ENCODE measurements around the gene BBLN. TPM values are rescaled to one million over a fixed set of nuclear protein-coding genes. Genes with fewer than 3 reads are reported as not detected.

The BBLN gene
- total RNA-seq, 1 donor from 2014 or later, result 47.3 TPM

DNA sequence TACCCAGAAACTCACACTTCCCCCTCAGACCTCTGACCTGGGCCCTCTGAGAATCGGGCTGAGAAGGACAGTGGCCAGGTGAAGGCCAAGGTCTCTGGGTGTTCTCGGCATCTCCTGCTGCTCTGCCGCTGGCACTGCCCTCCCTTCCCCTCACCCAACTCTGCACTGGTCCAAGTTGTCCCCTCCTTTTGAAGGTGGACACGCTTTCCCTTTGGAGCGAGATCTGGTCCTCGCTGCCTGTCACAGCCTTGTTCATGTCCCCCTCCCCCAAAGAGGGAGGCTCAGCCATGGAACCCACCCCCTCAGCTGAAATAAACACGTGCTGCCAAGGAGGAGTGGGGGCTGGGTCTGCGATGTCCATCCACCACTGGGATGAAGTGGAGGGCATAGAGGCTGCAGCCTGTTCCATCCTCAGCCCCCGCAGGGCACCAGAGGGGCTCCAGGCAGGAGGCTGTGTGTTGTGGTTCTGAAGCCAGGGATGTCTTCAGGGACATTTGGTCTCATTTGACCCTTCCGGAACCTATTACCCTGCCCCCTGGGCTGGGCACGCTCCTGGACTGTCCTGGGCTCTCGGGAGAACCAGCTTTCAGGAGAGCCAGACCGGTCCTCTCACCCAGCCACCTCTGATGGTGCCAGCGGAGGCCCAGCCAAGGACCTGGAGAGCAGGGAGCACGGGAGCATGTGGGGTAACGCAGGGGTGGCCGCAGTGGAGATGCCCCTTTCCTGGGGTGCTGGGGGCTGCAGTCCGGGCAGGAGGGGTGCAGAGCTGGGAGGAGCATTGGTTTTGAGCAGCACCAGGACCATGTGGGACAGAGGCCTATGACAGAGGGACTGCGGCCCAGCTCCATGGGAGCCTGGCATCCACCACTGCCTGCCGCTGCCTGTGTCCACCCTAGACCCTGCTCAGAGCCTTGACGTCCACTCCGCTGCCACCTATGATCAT, 15.6 kb upstream of the BBLN start:
- FAIRE-seq, result no peak
- no peak overlapping the region for H2AFZ ChIP-seq (ENCODE audit: low read depth, low read length)

DNA sequence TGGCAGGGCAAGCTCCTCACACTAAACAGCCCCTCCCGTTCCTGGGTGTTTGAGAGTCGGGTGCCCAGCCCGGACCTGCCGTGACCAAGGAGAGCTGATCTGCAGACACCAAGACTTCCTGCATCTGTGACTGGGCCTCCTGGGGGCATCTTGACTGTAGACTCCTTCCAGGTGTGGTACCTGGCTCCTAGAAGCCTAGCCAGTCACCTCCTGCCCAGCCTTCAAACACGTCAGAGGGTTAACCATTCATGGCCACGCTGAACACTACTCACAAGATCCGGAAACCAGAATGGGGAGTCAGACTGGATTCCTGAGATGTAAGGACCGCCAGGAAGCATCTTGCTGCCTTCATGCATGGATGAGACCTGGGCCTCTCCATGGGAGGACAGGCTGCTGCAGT, 14.5 kb upstream of the BBLN start:
- Mint-ChIP-seq H3K36me3 (ENCODE audit: low read depth, unreplicated experiment) (no peaks in the 10 kb centered on the region), H3K27me3 (ENCODE audit: low read depth, unreplicated experiment) (peaks cover 28% of the 10 kb centered on the region), H3K4me3 (ENCODE audit: unreplicated experiment) (no peak overlapping the region), H3K27ac (ENCODE audit: unreplicated experiment) (no peak overlapping the region), H3K9me3 (ENCODE audit: unreplicated experiment) (no peaks in the 10 kb centered on the region), H3K4me1 (ENCODE audit: low read depth, unreplicated experiment) (peaks cover 6% of the 10 kb centered on the region)
- Histone ChIP-seq H2AFZ (ENCODE audit: low read depth, low read length) (no peak overlapping the region), H3K4me1 (ENCODE audit: insufficient read depth, low read length) (no peaks in the 10 kb centered on the region), H3K27me3 (ENCODE audit: insufficient read depth, low read length) (no peaks in the 10 kb centered on the region), H4K20me1 (ENCODE audit: insufficient read depth, low read length) (no peaks in the 10 kb centered on the region), H3K36me3 (ENCODE audit: insufficient read depth, low read length) (no peaks in the 10 kb centered on the region), H3K27ac (ENCODE audit: low read depth, low read length) (no peak overlapping the region), H3K9me3 (ENCODE audit: insufficient read depth, low read depth, low read length) (no peaks in the 10 kb centered on the region), H3K4me3 (ENCODE audit: insufficient read depth, low read depth, low read length) (no peak overlapping the region), H3K79me2 (ENCODE audit: insufficient read depth, low read length) (no peaks in the 10 kb centered on the region), H3K9ac (ENCODE audit: low read length) (no peak overlapping the region), H3K4me2 (ENCODE audit: low read length) (no peak overlapping the region)
- FAIRE-seq, result no peak
- no peak for TF ChIP-seq EZH2 (IDR thresholded peaks at IDR 0.05; ENCODE audit: insufficient read depth, low read length)
- TF ChIP-seq, protein P1, sequence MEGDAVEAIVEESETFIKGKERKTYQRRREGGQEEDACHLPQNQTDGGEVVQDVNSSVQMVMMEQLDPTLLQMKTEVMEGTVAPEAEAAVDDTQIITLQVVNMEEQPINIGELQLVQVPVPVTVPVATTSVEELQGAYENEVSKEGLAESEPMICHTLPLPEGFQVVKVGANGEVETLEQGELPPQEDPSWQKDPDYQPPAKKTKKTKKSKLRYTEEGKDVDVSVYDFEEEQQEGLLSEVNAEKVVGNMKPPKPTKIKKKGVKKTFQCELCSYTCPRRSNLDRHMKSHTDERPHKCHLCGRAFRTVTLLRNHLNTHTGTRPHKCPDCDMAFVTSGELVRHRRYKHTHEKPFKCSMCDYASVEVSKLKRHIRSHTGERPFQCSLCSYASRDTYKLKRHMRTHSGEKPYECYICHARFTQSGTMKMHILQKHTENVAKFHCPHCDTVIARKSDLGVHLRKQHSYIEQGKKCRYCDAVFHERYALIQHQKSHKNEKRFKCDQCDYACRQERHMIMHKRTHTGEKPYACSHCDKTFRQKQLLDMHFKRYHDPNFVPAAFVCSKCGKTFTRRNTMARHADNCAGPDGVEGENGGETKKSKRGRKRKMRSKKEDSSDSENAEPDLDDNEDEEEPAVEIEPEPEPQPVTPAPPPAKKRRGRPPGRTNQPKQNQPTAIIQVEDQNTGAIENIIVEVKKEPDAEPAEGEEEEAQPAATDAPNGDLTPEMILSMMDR (IDR thresholded peaks at IDR 0.05; ENCODE audit: insufficient read depth, low read depth, low read length), result no peak
- no peak for DNase-seq (ENCODE audit: low read depth)

More for the DNA sequence above, 15.6 kb upstream of the BBLN start:
- Mint-ChIP-seq H3K27ac (ENCODE audit: unreplicated experiment) (no peak overlapping the region), H3K4me1 (ENCODE audit: low read depth, unreplicated experiment) (peaks cover 6% of the 10 kb centered on the region), H3K9me3 (ENCODE audit: unreplicated experiment) (no peaks in the 10 kb centered on the region), H3K27me3 (ENCODE audit: low read depth, unreplicated experiment) (peaks cover 23% of the 10 kb centered on the region), H3K36me3 (ENCODE audit: low read depth, unreplicated experiment) (no peaks in the 10 kb centered on the region), H3K4me3 (ENCODE audit: unreplicated experiment) (no peak overlapping the region)
- Histone ChIP-seq H3K27ac (ENCODE audit: low read depth, low read length) (no peak overlapping the region), H3K27me3 (ENCODE audit: insufficient read depth, low read length) (no peaks in the 10 kb centered on the region), H3K36me3 (ENCODE audit: insufficient read depth, low read length) (no peaks in the 10 kb centered on the region), H3K9ac (ENCODE audit: low read length) (no peak overlapping the region), H4K20me1 (ENCODE audit: insufficient read depth, low read length) (no peaks in the 10 kb centered on the region), H3K9me3 (ENCODE audit: insufficient read depth, low read depth, low read length) (no peaks in the 10 kb centered on the region), H3K4me3 (ENCODE audit: insufficient read depth, low read depth, low read length) (no peak overlapping the region), H3K79me2 (ENCODE audit: insufficient read depth, low read length) (no peaks in the 10 kb centered on the region), H3K4me2 (ENCODE audit: low read length) (no peak overlapping the region), H3K4me1 (ENCODE audit: insufficient read depth, low read length) (no peaks in the 10 kb centered on the region)
- DNase-seq (ENCODE audit: low read depth), result no peak
- no peak for TF ChIP-seq EZH2 (IDR thresholded peaks at IDR 0.05; ENCODE audit: insufficient read depth, low read length)
- TF ChIP-seq, protein P1 (IDR thresholded peaks at IDR 0.05; ENCODE audit: insufficient read depth, low read depth, low read length), result no peak

DNA sequence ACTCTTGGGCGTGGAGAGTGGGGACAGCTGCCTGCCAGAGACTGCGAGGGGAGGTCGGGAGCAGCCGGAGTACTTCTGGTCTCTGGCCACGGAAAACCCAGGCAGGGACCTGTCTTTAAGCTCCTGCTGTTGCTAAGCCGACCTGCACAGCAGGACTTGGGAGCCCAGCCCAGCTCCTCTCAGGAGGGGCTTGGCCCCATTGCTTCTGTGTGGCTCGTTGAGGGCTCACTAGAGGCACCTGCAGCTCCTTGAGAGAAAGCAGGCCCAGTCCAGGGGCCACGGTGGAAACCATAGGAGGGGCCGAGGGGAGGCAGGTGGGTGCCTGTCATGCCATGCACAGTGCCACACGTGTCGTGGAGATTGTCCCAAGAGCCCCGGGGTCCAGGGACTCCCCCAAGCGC, 14.1 kb upstream of the BBLN start:
- Histone ChIP-seq H3K36me3 (ENCODE audit: insufficient read depth, low read length) (no peaks in the 10 kb centered on the region), H3K4me3 (ENCODE audit: insufficient read depth, low read depth, low read length) (no peak overlapping the region), H3K79me2 (ENCODE audit: insufficient read depth, low read length) (no peaks in the 10 kb centered on the region), H3K9me3 (ENCODE audit: insufficient read depth, low read depth, low read length) (no peaks in the 10 kb centered on the region), H3K4me2 (ENCODE audit: low read length) (no peak overlapping the region), H3K27ac (ENCODE audit: low read depth, low read length) (no peak overlapping the region), H4K20me1 (ENCODE audit: insufficient read depth, low read length) (no peaks in the 10 kb centered on the region), H3K27me3 (ENCODE audit: insufficient read depth, low read length) (no peaks in the 10 kb centered on the region), H3K9ac (ENCODE audit: low read length) (no peak overlapping the region), H3K4me1 (ENCODE audit: insufficient read depth, low read length) (no peaks in the 10 kb centered on the region), H2AFZ (ENCODE audit: low read depth, low read length) (no peak overlapping the region)
- H3K9me3 Mint-ChIP-seq (ENCODE audit: unreplicated experiment), result no peaks in the 10 kb centered on the region
- no peak overlapping the region for H3K4me3 Mint-ChIP-seq (ENCODE audit: unreplicated experiment)
- no peak overlapping the region for H3K27ac Mint-ChIP-seq (ENCODE audit: unreplicated experiment)
- peaks cover 32% of the 10 kb centered on the region for H3K27me3 Mint-ChIP-seq (ENCODE audit: low read depth, unreplicated experiment)
- TF ChIP-seq, protein P1 (IDR thresholded peaks at IDR 0.05; ENCODE audit: insufficient read depth, low read depth, low read length), result no peak
- TF ChIP-seq EZH2 (IDR thresholded peaks at IDR 0.05; ENCODE audit: insufficient read depth, low read length), result no peak
- DNase-seq (ENCODE audit: low read depth), result no peak
- FAIRE-seq, result no peak
- H3K4me1 Mint-ChIP-seq (ENCODE audit: low read depth, unreplicated experiment), result peaks cover 6% of the 10 kb centered on the region
- no peaks in the 10 kb centered on the region for H3K36me3 Mint-ChIP-seq (ENCODE audit: low read depth, unreplicated experiment)

Data from astrocyte (in vitro differentiated cells and primary cell).